ENCODE measurements around the gene ITGAX.

GRCh38 chr16:31395647-31396046 lies 40.7 kb downstream of the ITGAX start:
- TF ChIP-seq POLR2A (IDR thresholded peaks at IDR 0.05; ENCODE audit: low read depth, low read length) (no peak), POLR2AphosphoS5 (IDR thresholded peaks at IDR 0.05; ENCODE audit: low read depth, low read length) (no peak)

All from GM12892 (cell line).